Stomach smooth muscle (tissue), 2 donors: ENCODE measurements around the gene PLCB1.
"Not testable (repeated sequence)": the region's sequence is repeated elsewhere in the genome, so short reads cannot be mapped to it uniquely, and the experiment has no call there.

Experiments
- H3K27ac ChIP-seq: one replicate; pipeline ENCODE4 v1.7.0; 2013; ENCODE audit warnings: mild to moderate bottlenecking, low read length, inconsistent platforms
- H3K27me3 ChIP-seq, 2 donors: one replicate each; pipeline ENCODE4 v1.7.0; 2013; ENCODE audit warnings: low read length in 2 of 2; ENCODE audit not compliant: insufficient read depth in 2 of 2, control insufficient read depth in 1 of 2
- H3K36me3 ChIP-seq, 2 donors: one replicate each; pipeline ENCODE4 v1.7.0; 2013; ENCODE audit warnings: low read length in 2 of 2; ENCODE audit not compliant: control insufficient read depth in 2 of 2, insufficient read depth in 2 of 2
- H3K4me1 ChIP-seq: one replicate; pipeline ENCODE4 v1.7.0; 2013; ENCODE audit warnings: low read length; ENCODE audit not compliant: control insufficient read depth, insufficient read depth
- H3K4me3 ChIP-seq, 2 donors: one replicate each; pipeline ENCODE4 v1.7.0; 2013; ENCODE audit warnings: low read length in 2 of 2
- H3K9ac ChIP-seq, 2 donors: one replicate each; pipeline ENCODE4 v1.7.0; 2013; ENCODE audit warnings: low read length in 2 of 2, mild to moderate bottlenecking in 1 of 2
- H3K9me3 ChIP-seq, 2 donors: one replicate each; pipeline ENCODE4 v1.7.0; 2013; ENCODE audit warnings: low read length in 2 of 2; ENCODE audit not compliant: control insufficient read depth in 2 of 2
- donor health status: healthy.
- donor health status: Pancreatic carcinoma.

Gene PLCB1

GRCh38 chr20:8635837-8636236 is 503.8 kb downstream of the PLCB1 start:
- Histone ChIP-seq H3K27ac (no peak overlapping the region), H3K4me3 (no peak overlapping the region), H3K9me3 (no peaks in the 10 kb centered on the region), H3K27me3 (no peaks in the 10 kb centered on the region), H3K4me1 (no peaks in the 10 kb centered on the region), H3K36me3 (no peaks in the 10 kb centered on the region), H3K9ac (no peak overlapping the region)

- H3K4me3 ChIP-seq: no peak overlapping the region
- H3K9me3 ChIP-seq: no peaks in the 10 kb centered on the region
- no peaks in the 10 kb centered on the region for H3K4me1 ChIP-seq
- no peaks in the 10 kb centered on the region for H3K27me3 ChIP-seq
- H3K36me3 ChIP-seq: no peaks in the 10 kb centered on the region
- no peak overlapping the region for H3K27ac ChIP-seq
- H3K9ac ChIP-seq: no peak overlapping the region
Observed at GRCh38 chr20:8639112-8639778, 507.2 kb downstream of the PLCB1 start.

GRCh38 chr20:8640461-8640860 is 508.4 kb downstream of the PLCB1 start:
- no peaks in the 10 kb centered on the region for H3K36me3 ChIP-seq

GRCh38 chr20:8642247-8642646 is 510.2 kb downstream of the PLCB1 start:
- no peaks in the 10 kb centered on the region for H3K9me3 ChIP-seq
- H3K27ac ChIP-seq: no peak overlapping the region
- no peak overlapping the region for H3K4me3 ChIP-seq
- H3K36me3 ChIP-seq: peaks cover 0 to 4% of the 10 kb centered on the region in 2 donors
- no peaks in the 10 kb centered on the region for H3K4me1 ChIP-seq
- H3K27me3 ChIP-seq: no peaks in the 10 kb centered on the region
- H3K9ac ChIP-seq: no peak overlapping the region

More at GRCh38 chr20:8640461-8640860, 508.4 kb downstream of the PLCB1 start:
- Histone ChIP-seq H3K4me3 (no peak overlapping the region), H3K27ac (no peak overlapping the region), H3K9ac (no peak overlapping the region), H3K4me1 (no peaks in the 10 kb centered on the region), H3K9me3 (no peaks in the 10 kb centered on the region), H3K27me3 (no peaks in the 10 kb centered on the region)

GRCh38 chr20:8644468-8644867 is 512.4 kb downstream of the PLCB1 start:
- H3K36me3 ChIP-seq, H3K27me3 ChIP-seq, H3K4me3 ChIP-seq, H3K4me1 ChIP-seq, H3K27ac ChIP-seq, H3K9ac ChIP-seq, H3K9me3 ChIP-seq: not testable (repeated sequence)

GRCh38 chr20:8645326-8645725 is 513.3 kb downstream of the PLCB1 start:
- H3K9me3 ChIP-seq: no peaks in the 10 kb centered on the region
- no peaks in the 10 kb centered on the region for H3K27me3 ChIP-seq
- no peak overlapping the region for H3K9ac ChIP-seq
- no peak overlapping the region for H3K27ac ChIP-seq
- peaks cover 0 to 4% of the 10 kb centered on the region in 2 donors for H3K36me3 ChIP-seq
- no peak overlapping the region for H3K4me3 ChIP-seq
- no peaks in the 10 kb centered on the region for H3K4me1 ChIP-seq

GRCh38 chr20:8646033-8646441 is 514.0 kb downstream of the PLCB1 start:
- Histone ChIP-seq H3K27ac (no peak overlapping the region), H3K9ac (no peak overlapping the region), H3K9me3 (no peaks in the 10 kb centered on the region), H3K36me3 (peaks cover 0 to 4% of the 10 kb centered on the region in 2 donors), H3K4me3 (no peak overlapping the region), H3K4me1 (no peaks in the 10 kb centered on the region), H3K27me3 (no peaks in the 10 kb centered on the region)

- Histone ChIP-seq H3K27ac (no peak overlapping the region), H3K9me3 (no peaks in the 10 kb centered on the region), H3K36me3 (peaks cover 0 to 4% of the 10 kb centered on the region in 2 donors), H3K9ac (no peak overlapping the region), H3K4me3 (no peak overlapping the region), H3K27me3 (no peaks in the 10 kb centered on the region), H3K4me1 (no peaks in the 10 kb centered on the region)
Observed at GRCh38 chr20:8646716-8647115, 514.6 kb downstream of the PLCB1 start.

- Histone ChIP-seq H3K27ac (no peak overlapping the region), H3K4me1 (no peaks in the 10 kb centered on the region), H3K36me3 (peaks cover 0 to 4% of the 10 kb centered on the region in 2 donors), H3K9ac (no peak overlapping the region), H3K9me3 (no peaks in the 10 kb centered on the region), H3K4me3 (no peak overlapping the region), H3K27me3 (no peaks in the 10 kb centered on the region)
Observed at GRCh38 chr20:8647961-8648441, 515.9 kb downstream of the PLCB1 start.

GRCh38 chr20:8648466-8648865 is 516.4 kb downstream of the PLCB1 start:
- Histone ChIP-seq H3K27me3 (no peaks in the 10 kb centered on the region), H3K27ac (no peak overlapping the region), H3K4me1 (no peaks in the 10 kb centered on the region), H3K9me3 (no peaks in the 10 kb centered on the region), H3K4me3 (no peak overlapping the region), H3K36me3 (peaks cover 0 to 4% of the 10 kb centered on the region in 2 donors), H3K9ac (no peak overlapping the region)

- no peaks in the 10 kb centered on the region for H3K9me3 ChIP-seq
- no peak overlapping the region for H3K4me3 ChIP-seq
- no peak overlapping the region for H3K9ac ChIP-seq
- no peaks in the 10 kb centered on the region for H3K27me3 ChIP-seq
- H3K36me3 ChIP-seq: no peaks in the 10 kb centered on the region
- no peaks in the 10 kb centered on the region for H3K4me1 ChIP-seq
- H3K27ac ChIP-seq: no peak overlapping the region
Observed at GRCh38 chr20:8652396-8652795, 520.3 kb downstream of the PLCB1 start.
